LNCaP clone FGC (cell line): ENCODE data around the gene ARSI.

Source experiments
- DNase-seq: peaks from one replicate; pipeline ENCODE4 v3.0.0-alpha.2; 2011; ENCODE audit warnings: low read depth
- H3K4me3 ChIP-seq: 2 replicates; pipeline ENCODE4 v1.5.1; 2011; ENCODE audit warnings: mild to moderate bottlenecking, low read depth, low read length, control low read depth
- TF ChIP-seq, protein P1 (sequence below): IDR thresholded peaks from 2 replicates; pipeline ENCODE4 v1.5.1; 2012; ENCODE audit warnings: mild to moderate bottlenecking; ENCODE audit not compliant: control insufficient read depth, insufficient read depth; ENCODE audit errors: extremely low read depth

The ARSI gene

GRCh38 chr5:150310246-150310645 lies 7.5 kb upstream of the ARSI start:
- no peak overlapping the region for H3K4me3 ChIP-seq
- DNase-seq: no peak
- TF ChIP-seq, protein P1, sequence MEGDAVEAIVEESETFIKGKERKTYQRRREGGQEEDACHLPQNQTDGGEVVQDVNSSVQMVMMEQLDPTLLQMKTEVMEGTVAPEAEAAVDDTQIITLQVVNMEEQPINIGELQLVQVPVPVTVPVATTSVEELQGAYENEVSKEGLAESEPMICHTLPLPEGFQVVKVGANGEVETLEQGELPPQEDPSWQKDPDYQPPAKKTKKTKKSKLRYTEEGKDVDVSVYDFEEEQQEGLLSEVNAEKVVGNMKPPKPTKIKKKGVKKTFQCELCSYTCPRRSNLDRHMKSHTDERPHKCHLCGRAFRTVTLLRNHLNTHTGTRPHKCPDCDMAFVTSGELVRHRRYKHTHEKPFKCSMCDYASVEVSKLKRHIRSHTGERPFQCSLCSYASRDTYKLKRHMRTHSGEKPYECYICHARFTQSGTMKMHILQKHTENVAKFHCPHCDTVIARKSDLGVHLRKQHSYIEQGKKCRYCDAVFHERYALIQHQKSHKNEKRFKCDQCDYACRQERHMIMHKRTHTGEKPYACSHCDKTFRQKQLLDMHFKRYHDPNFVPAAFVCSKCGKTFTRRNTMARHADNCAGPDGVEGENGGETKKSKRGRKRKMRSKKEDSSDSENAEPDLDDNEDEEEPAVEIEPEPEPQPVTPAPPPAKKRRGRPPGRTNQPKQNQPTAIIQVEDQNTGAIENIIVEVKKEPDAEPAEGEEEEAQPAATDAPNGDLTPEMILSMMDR: no peak

GRCh38 chr5:150309886-150310239 lies 7.2 kb upstream of the ARSI start:
- TF ChIP-seq, protein P1: no peak
- H3K4me3 ChIP-seq: no peak overlapping the region
- DNase-seq: no peak

DNA sequence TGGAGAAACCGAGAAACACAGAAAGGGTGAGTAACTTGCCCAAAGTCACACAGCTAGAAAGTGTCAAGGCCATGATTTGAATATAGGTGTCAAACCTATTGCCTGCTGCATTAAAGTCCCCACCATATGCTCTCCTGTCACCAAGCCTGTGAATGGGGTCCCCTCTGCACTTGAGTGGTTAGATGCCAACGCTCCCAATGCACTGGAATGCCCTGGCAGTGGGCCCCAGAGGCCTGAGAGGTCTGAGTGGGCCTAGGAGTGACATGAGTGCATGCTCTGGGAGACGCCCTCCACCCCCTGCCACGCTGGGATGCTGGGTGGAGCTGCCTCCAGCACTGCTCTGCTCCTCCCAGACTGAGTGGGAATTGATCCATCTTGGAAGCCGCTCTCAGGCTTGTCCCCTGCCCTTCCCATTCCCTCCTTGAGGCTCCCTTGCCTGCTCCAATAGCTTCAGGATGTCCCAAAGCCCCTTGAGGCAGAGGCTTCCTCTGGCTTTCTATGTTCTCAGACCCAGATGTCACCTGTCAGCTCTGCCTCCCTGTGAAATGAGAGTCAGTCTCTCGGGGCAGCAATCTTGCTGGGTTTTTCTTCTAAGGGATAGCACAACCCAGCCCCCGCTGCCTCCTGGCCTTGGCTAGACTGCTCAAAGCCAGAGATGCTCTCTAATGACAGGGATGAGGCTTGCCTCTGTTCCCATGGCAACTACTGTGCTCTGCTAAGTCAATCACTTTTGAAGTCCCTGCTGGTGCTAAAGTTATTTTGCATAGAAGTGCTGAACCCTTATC lies 6.6 kb upstream of the ARSI start:
- no peak overlapping the region for H3K4me3 ChIP-seq
- TF ChIP-seq, protein P1: no peak
- DNase-seq: no peak

- no peak for DNase-seq
- TF ChIP-seq, protein P1: no peak
- no peak overlapping the region for H3K4me3 ChIP-seq
Measured at GRCh38 chr5:150307617-150308426, 5.1 kb upstream of the ARSI start.

DNA sequence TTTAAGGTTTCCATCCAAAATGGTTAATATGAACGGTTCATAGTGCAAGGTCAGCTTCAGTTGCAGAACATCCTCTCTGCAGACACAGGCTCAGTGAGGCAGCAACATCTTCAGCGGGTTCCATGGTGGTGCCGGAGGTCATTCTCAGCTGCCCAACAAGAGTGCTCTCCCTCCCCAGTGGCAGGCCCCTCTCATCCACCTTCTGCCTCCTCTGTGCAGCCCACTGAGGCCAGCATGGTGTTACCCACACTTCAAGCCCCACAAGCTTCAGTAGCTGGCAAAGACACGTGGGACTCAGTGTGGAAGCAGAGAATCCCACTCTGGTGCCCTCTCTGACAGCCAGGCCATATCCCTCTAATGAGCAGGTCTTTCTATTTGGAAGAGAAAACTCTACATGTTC lies 4.1 kb upstream of the ARSI start:
- DNase-seq: no peak
- no peak overlapping the region for H3K4me3 ChIP-seq
- TF ChIP-seq, protein P1: no peak

DNA sequence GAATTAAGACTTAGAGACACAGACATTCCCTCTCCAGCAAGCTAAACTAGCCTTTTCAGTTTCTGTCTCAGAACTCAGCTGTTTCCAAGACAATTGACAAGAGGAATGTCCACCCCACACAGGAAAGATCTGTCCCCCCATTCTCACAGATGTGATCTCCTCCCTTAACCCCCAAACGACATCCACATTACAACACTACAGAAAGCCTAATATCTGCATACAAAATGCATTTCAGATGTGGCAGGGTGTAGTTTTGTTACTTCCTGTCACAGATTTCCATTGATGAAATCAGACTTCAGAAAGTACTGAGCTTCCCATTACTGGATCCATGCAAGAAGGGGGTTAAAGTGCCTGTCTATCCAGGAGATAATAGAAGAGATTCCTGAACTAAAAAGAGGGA lies 2.9 kb upstream of the ARSI start:
- TF ChIP-seq, protein P1: no peak
- H3K4me3 ChIP-seq: no peak overlapping the region
- no peak for DNase-seq

DNA sequence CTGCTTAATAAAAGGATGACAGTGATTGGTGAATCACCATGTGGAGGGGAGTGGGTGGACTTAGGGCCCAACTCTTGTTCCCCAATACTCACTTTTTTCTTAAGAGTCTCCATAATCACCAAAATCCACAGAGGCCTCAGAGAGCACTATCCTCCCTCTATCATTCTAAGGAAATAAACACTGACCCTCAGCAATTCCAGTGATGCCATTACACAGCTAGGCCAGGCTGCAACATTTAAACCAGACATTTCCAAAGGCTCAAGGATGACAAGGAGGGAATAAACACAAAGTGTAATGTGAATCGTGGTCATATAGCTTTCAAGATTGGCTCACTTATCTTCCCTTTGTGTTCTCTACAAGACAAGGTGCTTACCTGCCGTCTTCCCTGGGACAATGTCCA lies 2.4 kb upstream of the ARSI start:
- no peak for DNase-seq
- TF ChIP-seq, protein P1: no peak
- H3K4me3 ChIP-seq: no peak overlapping the region
